SK-N-SH (cell line): ENCODE data around the gene CXCL16. TPM values are rescaled to one million over a fixed set of nuclear protein-coding genes. Genes with fewer than 3 reads are reported as not detected.

ENCODE experiments used
- CTCF ChIA-PET: fragments of 300-600, 350-600 bp; formaldehyde crosslinking; extraction: SDS; loops from one replicate; lab custom pipeline; 2021; lab: Yijun Ruan, JAX
- POLR2A ChIA-PET: fragments of 350-600 bp; sonication (Branson Sonifier 250); formaldehyde crosslinking; extraction: SDS; loops from one replicate; lab custom pipeline; 2020; ENCODE audit warnings: antibody characterized with exemption, inconsistent platforms; lab: Yijun Ruan, JAX
- DNase-seq: peaks from one replicate; pipeline ENCODE4 v3.0.0; 2012
- H2AFZ ChIP-seq: fragments of 200-600 bp; sonication (generic); 2 replicates; pipeline ENCODE4 v1.8.1; 2016; ENCODE audit warnings: antibody characterized with exemption, mild to moderate bottlenecking, low read depth
- H3F3A ChIP-seq: fragments of 200-600 bp; sonication (generic); replicated peaks from 2 replicates; pipeline ENCODE3; 2016; ENCODE audit warnings: antibody characterized with exemption, mild to moderate bottlenecking; ENCODE audit not compliant: insufficient read depth
- H3K27ac ChIP-seq, 2 experiments: fragments of 200-500 bp in 1 of 2; fragments of 200-600 bp in 1 of 2; sonication (Bioruptor generic) in 1 of 2; sonication (generic), shearing (Covaris generic) in 1 of 2; 2 replicates each; pipeline versions ENCODE4 v1.5.1 to v1.6.1; 2014 to 2016; ENCODE audit warnings: low read depth in 2 of 2, inconsistent platforms in 1 of 2, low read length in 1 of 2, mild to moderate bottlenecking in 1 of 2, mixed read lengths in 1 of 2
- H3K27me3 ChIP-seq: fragments of 200-600 bp; sonication (generic), shearing (Covaris generic); 2 replicates; pipeline ENCODE4 v1.6.1; 2016; ENCODE audit warnings: mixed run types; ENCODE audit not compliant: insufficient read depth
- H3K36me3 ChIP-seq, 2 experiments: fragments of 200-500 bp in 1 of 2; fragments of 200-600 bp in 1 of 2; sonication (Bioruptor generic) in 1 of 2; sonication (generic) in 1 of 2; replicated peaks in 1 of 2; 2 replicates each; pipeline versions ENCODE3 to v1.5.1; 2014 to 2016; ENCODE audit warnings: low read length in 1 of 2, mild to moderate bottlenecking in 1 of 2; ENCODE audit not compliant: insufficient read depth in 2 of 2, control insufficient read depth in 1 of 2
- H3K4me1 ChIP-seq, 2 experiments: fragments of 200-500 bp in 1 of 2; fragments of 200-600 bp in 1 of 2; sonication (Bioruptor generic) in 1 of 2; sonication (generic), shearing (Covaris generic) in 1 of 2; 2 replicates each; pipeline versions ENCODE4 v1.5.1 to v1.6.1; 2014 to 2016; ENCODE audit warnings: low read depth in 1 of 2, low read length in 1 of 2, mixed run types in 1 of 2; ENCODE audit not compliant: insufficient read depth in 2 of 2, control insufficient read depth in 1 of 2
- H3K4me2 ChIP-seq: fragments of 200-600 bp; sonication (generic), shearing (Covaris generic); 2 replicates; pipeline ENCODE4 v1.6.1; 2017; ENCODE audit warnings: mixed run types
- H3K4me3 ChIP-seq, 2 experiments: fragments of 200-500 bp in 1 of 2; fragments of 200-600 bp in 1 of 2; sonication (Bioruptor generic) in 1 of 2; sonication (generic), shearing (Covaris generic) in 1 of 2; 2 replicates each; pipeline versions ENCODE4 v1.5.1 to v1.8.1; 2014 to 2016; ENCODE audit warnings: low read depth in 2 of 2, inconsistent platforms in 1 of 2, low read length in 1 of 2, mild to moderate bottlenecking in 1 of 2, mixed read lengths in 1 of 2, moderate library complexity in 1 of 2
- H3K79me2 ChIP-seq: fragments of 200-600 bp; sonication (generic); 2 replicates; pipeline ENCODE4 v1.8.1; 2017; ENCODE audit warnings: mild to moderate bottlenecking; ENCODE audit not compliant: insufficient read depth
- H3K9ac ChIP-seq: fragments of 200-600 bp; sonication (generic); 2 replicates; pipeline ENCODE4 v1.6.1; 2017; ENCODE audit warnings: mixed run types
- H3K9me2 ChIP-seq: fragments of 200-600 bp; sonication (generic); 2 replicates; pipeline ENCODE4 v1.6.1; 2017; ENCODE audit warnings: mixed run types
- H3K9me3 ChIP-seq: fragments of 200-600 bp; sonication (generic); 2 replicates; pipeline ENCODE4 v1.6.1; 2017; ENCODE audit warnings: mixed run types, mild to moderate bottlenecking, moderate library complexity
- H4K20me1 ChIP-seq: fragments of 200-600 bp; sonication (generic); 2 replicates; pipeline ENCODE4 v1.6.1; 2017; ENCODE audit warnings: mild to moderate bottlenecking, mixed run types; ENCODE audit not compliant: insufficient read depth
- CHD2 ChIP-seq: fragments of 150-350 bp; IDR thresholded peaks from 2 replicates; pipeline ENCODE4 v1.6.1; 2018; ENCODE audit warnings: low read length; ENCODE audit not compliant: partially characterized antibody
- EP300 ChIP-seq, 2 experiments: IDR thresholded peaks; 2 replicates each; pipeline versions ENCODE4 v1.4.0 to v1.6.1; 2012; ENCODE audit warnings: borderline replicate concordance in 1 of 2, low read depth in 1 of 2, low read length in 1 of 2
- GATA2 ChIP-seq: sonication (generic); formaldehyde crosslinking; IDR thresholded peaks from 2 replicates; pipeline ENCODE4 v1.5.0; 2020; ENCODE audit warnings: mild to moderate bottlenecking, missing genetic modification reagents
- JUND ChIP-seq: IDR thresholded peaks from 2 replicates; pipeline ENCODE4 v1.4.0; 2012
- MEF2A ChIP-seq: IDR thresholded peaks from 2 replicates; pipeline ENCODE4 v1.4.0; 2012; ENCODE audit warnings: low read depth, borderline replicate concordance
- RCOR1 ChIP-seq: fragments of 150-350 bp; IDR thresholded peaks from 2 replicates; pipeline ENCODE4 v1.6.1; 2017; ENCODE audit warnings: antibody characterized with exemption, low read length
- SIN3A ChIP-seq: IDR thresholded peaks from 2 replicates; pipeline ENCODE4 v1.6.1; 2012; ENCODE audit warnings: low read depth, mild to moderate bottlenecking, low read length, moderate library complexity, borderline replicate concordance
- USF1 ChIP-seq: IDR thresholded peaks from 2 replicates; pipeline ENCODE4 v1.4.0; 2012; ENCODE audit warnings: low read depth, borderline replicate concordance
- ZBTB33 ChIP-seq: IDR thresholded peaks from 2 replicates; pipeline ENCODE4 v1.4.0; 2012; ENCODE audit warnings: low read depth, borderline replicate concordance
- WGBS: methylation state at CpG from one replicate; pipeline ENCODE4 v1.1.6; 2017; ENCODE audit warnings: low lambda C conversion rate; 5-methylcytosine and 5-hydroxymethylcytosine counted together
- polyA plus RNA-seq, 3 experiments: library from polyadenylated mRNA; depleted of rRNA; stranded (reverse); fragments of >200 nt; gene quantifications; 2 replicates each; pipeline ENCODE4 v1.2.3, GENCODE V29; 2012

The CXCL16 gene
- polyA plus RNA-seq, 1 of the 3 experiments (the other 2 are of a cell fraction) = 4.3 TPM

- H3K4me2 ChIP-seq = no peak overlapping the region
- no peak overlapping the region for H3K4me3 ChIP-seq
- no peak for DNase-seq
- H3K79me2 ChIP-seq = no peaks in the 10 kb centered on the region
- CTCF ChIA-PET = interaction anchor here (1.2 to 1.9 kb wide), 5 partner anchors 8 to 177 kb away, joined by 3 to 9 read pairs (median 3); partner anchors contain the start of gene GLTPD2
- peaks cover 11% of the 10 kb centered on the region for H3F3A ChIP-seq
- no peaks in the 10 kb centered on the region for H3K9me2 ChIP-seq
- H3K27ac ChIP-seq = no peak overlapping the region
- no peaks in the 10 kb centered on the region for H4K20me1 ChIP-seq
- peaks cover 0 to 5% of the 10 kb centered on the region in 2 experiments; a peak in 1 of 4 replicates for H3K4me1 ChIP-seq
- H2AFZ ChIP-seq = no peak overlapping the region
- no peaks in the 10 kb centered on the region for H3K9me3 ChIP-seq
- WGBS = 88% methylated on average over 7 of the region's 9 CpGs
- H3K36me3 ChIP-seq = no peaks in the 10 kb centered on the region
- no peak overlapping the region for H3K9ac ChIP-seq
- TF ChIP-seq ZBTB33 (no peak), CHD2 (no peak), JUND (no peak), EP300 (IDR thresholded peaks at IDR 0.05; ENCODE audit: borderline replicate concordance in 1 of 2, low read depth in 1 of 2, low read length in 1 of 2) (no peak), RCOR1 (no peak), USF1 (no peak)
- H3K27me3 ChIP-seq = peaks cover 47% of the 10 kb centered on the region
- POLR2A ChIA-PET = no interaction called here
Observed at GRCh38 chr17:4743898-4744297, 4.2 kb upstream of the CXCL16 start.

- H2AFZ ChIP-seq = no peak overlapping the region
- no peak overlapping the region for H3K9ac ChIP-seq
- no peaks in the 10 kb centered on the region for H4K20me1 ChIP-seq
- peaks cover 47% of the 10 kb centered on the region for H3K27me3 ChIP-seq
- 78% methylated on average over 7 of the region's 8 CpGs for WGBS
- no peaks in the 10 kb centered on the region for H3K79me2 ChIP-seq
- H3K4me2 ChIP-seq = no peak overlapping the region
- DNase-seq = no peak
- H3F3A ChIP-seq = peaks cover 11% of the 10 kb centered on the region
- TF ChIP-seq USF1 (no peak), GATA2 (no peak), JUND (no peak), CHD2 (no peak), MEF2A (no peak), SIN3A (no peak)
- H3K4me3 ChIP-seq = no peak overlapping the region
- no peaks in the 10 kb centered on the region for H3K9me3 ChIP-seq
- POLR2A ChIA-PET = no interaction called here
- no peaks in the 10 kb centered on the region for H3K36me3 ChIP-seq
- H3K9me2 ChIP-seq = no peaks in the 10 kb centered on the region
- CTCF ChIA-PET = interaction anchor here (1.2 to 2.5 kb wide), 2 partner anchors 42 to 47 kb away, joined by 3 to 6 read pairs; no protein-coding TSS in a partner anchor
- H3K27ac ChIP-seq = no peak overlapping the region
- peaks cover 0 to 7% of the 10 kb centered on the region in 2 experiments; a peak in 1 of 4 replicates for H3K4me1 ChIP-seq
Observed at GRCh38 chr17:4743216-4743615, 3.5 kb upstream of the CXCL16 start.
